Hepatocyte (in vitro differentiated cells): ENCODE results near the gene BRWD1. TPM values are rescaled to one million over a fixed set of nuclear protein-coding genes. Genes with fewer than 3 reads are reported as not detected.

Experiments used
- DNase-seq: peaks from one replicate; pipeline ENCODE4 v3.0.0-alpha.2; 2016; ENCODE audit warnings: low spot score
- H2AFZ ChIP-seq: fragments of 200-600 bp; sonication (generic); 2 replicates; pipeline ENCODE4 v1.6.0; 2016; ENCODE audit warnings: antibody characterized with exemption, mild to moderate bottlenecking
- H3K27ac ChIP-seq: fragments of 200-600 bp; sonication (generic); 2 replicates; pipeline ENCODE4 v1.5.1; 2016; ENCODE audit warnings: mild to moderate bottlenecking
- H3K27me3 ChIP-seq: fragments of 200-600 bp; sonication (generic); 2 replicates; pipeline ENCODE4 v1.6.1; 2016
- H3K36me3 ChIP-seq: fragments of 200-600 bp; sonication (generic); replicated peaks from 2 replicates; pipeline ENCODE4 v1.5.1; 2016; ENCODE audit warnings: low read depth; ENCODE audit not compliant: insufficient read depth
- H3K4me1 ChIP-seq: fragments of 200-600 bp; sonication (generic); 2 replicates; pipeline ENCODE4 v1.5.1; 2016; ENCODE audit warnings: mild to moderate bottlenecking, moderate library complexity; ENCODE audit not compliant: insufficient read depth
- H3K4me2 ChIP-seq: fragments of 200-600 bp; sonication (generic); 2 replicates; pipeline ENCODE4 v1.6.0; 2016
- H3K4me3 ChIP-seq: fragments of 200-600 bp; sonication (generic); 2 replicates; pipeline ENCODE4 v1.5.1; 2016; ENCODE audit warnings: mild to moderate bottlenecking
- H3K79me2 ChIP-seq: fragments of 200-600 bp; sonication (generic); 2 replicates; pipeline ENCODE4 v1.6.0; 2017; ENCODE audit warnings: mild to moderate bottlenecking
- H3K9me2 ChIP-seq: fragments of 200-600 bp; sonication (generic); replicated peaks from 2 replicates; pipeline ENCODE4 v1.6.0; 2017; ENCODE audit warnings: mild to moderate bottlenecking; ENCODE audit not compliant: insufficient read depth
- H3K9me3 ChIP-seq: fragments of 200-600 bp; sonication (generic); 2 replicates; pipeline ENCODE4 v1.5.1; 2016; ENCODE audit warnings: low read depth, mild to moderate bottlenecking
- H4K20me1 ChIP-seq: fragments of 200-600 bp; sonication (generic); 2 replicates; pipeline ENCODE4 v1.6.0; 2016; ENCODE audit warnings: mild to moderate bottlenecking; ENCODE audit not compliant: insufficient read depth, poor library complexity, severe bottlenecking
- CTCF ChIP-seq: fragments of 200-600 bp; sonication (generic); IDR thresholded peaks from 2 replicates; pipeline ENCODE4 v1.5.1; 2016; ENCODE audit warnings: antibody characterized with exemption, mild to moderate bottlenecking; ENCODE audit not compliant: poor library complexity
- EZH2 ChIP-seq: fragments of 200-600 bp; sonication (generic); IDR thresholded peaks from 2 replicates; pipeline ENCODE4 v1.6.1; 2016; ENCODE audit warnings: antibody characterized with exemption, mild to moderate bottlenecking, borderline replicate concordance
- EZH2phosphoT487 ChIP-seq: fragments of 200-600 bp; sonication (generic); IDR thresholded peaks from one replicate; pipeline ENCODE4 v1.6.1; 2018; ENCODE audit warnings: antibody characterized with exemption, mild to moderate bottlenecking, low read depth, moderate library complexity; ENCODE audit not compliant: unreplicated experiment, severe bottlenecking
- WGBS: methylation state at CpG from one replicate; pipeline ENCODE4 v1.1.6; 2016; ENCODE audit warnings: low lambda C conversion rate; ENCODE audit errors: missing lambda C conversion rate; 5-methylcytosine and 5-hydroxymethylcytosine counted together
- polyA plus RNA-seq: library from polyadenylated mRNA; unstranded; fragments of >200 nt; fragmentation: Nextera tagmentation; extraction: Ambion mirVana; gene quantifications from 2 replicates; pipeline ENCODE4 v1.2.1, GENCODE V29; 2016
- total RNA-seq: library from RNA; depleted of rRNA; stranded (reverse); fragments of >200 nt; gene quantifications from 2 replicates; pipeline ENCODE4 v1.2.3, GENCODE V29; 2014

Gene BRWD1
- total and polyA plus RNA-seq, 2 experiments from 2014 or later = 17.4 to 48.3 TPM

- Histone ChIP-seq H3K9me3 (no peaks in the 10 kb centered on the region), H3K79me2 (peaks cover 2% of the 10 kb centered on the region), H3K4me3 (no peak overlapping the region), H3K27ac (no peak overlapping the region), H3K4me2 (no peak overlapping the region), H3K36me3 (no peaks in the 10 kb centered on the region), H3K4me1 (no peaks in the 10 kb centered on the region), H2AFZ (no peak overlapping the region), H3K9me2 (no peaks in the 10 kb centered on the region), H3K27me3 (no peaks in the 10 kb centered on the region), H4K20me1 (no peaks in the 10 kb centered on the region)
- no peak for DNase-seq
- TF ChIP-seq CTCF = no peak
- TF ChIP-seq EZH2phosphoT487 = no peak
- no peak for TF ChIP-seq EZH2
- 90% methylated on average over 3 of the region's 3 CpGs for WGBS
Measured at GRCh38 chr21:39173716-39174680, 139.4 kb downstream of the BRWD1 start.

- no peak overlapping the region for H3K27ac ChIP-seq
- WGBS = 97% methylated on average over 5 of the region's 5 CpGs
- peaks cover 3% of the 10 kb centered on the region for H3K36me3 ChIP-seq
- H3K9me3 ChIP-seq = peaks cover 6% of the 10 kb centered on the region
- no peak for DNase-seq
- H3K9me2 ChIP-seq = no peaks in the 10 kb centered on the region
- H3K27me3 ChIP-seq = no peaks in the 10 kb centered on the region
- no peak overlapping the region for H3K4me3 ChIP-seq
- no peaks in the 10 kb centered on the region for H3K4me1 ChIP-seq
- H2AFZ ChIP-seq = no peak overlapping the region
- TF ChIP-seq EZH2phosphoT487 (no peak), CTCF (no peak), EZH2 (no peak)
- no peaks in the 10 kb centered on the region for H4K20me1 ChIP-seq
- H3K79me2 ChIP-seq = no peaks in the 10 kb centered on the region
- H3K4me2 ChIP-seq = no peak overlapping the region
Measured at GRCh38 chr21:39169906-39170305, 143.5 kb downstream of the BRWD1 start.

GRCh38 chr21:39168800-39169199, 144.6 kb downstream of the BRWD1 start:
- Histone ChIP-seq H4K20me1 (no peaks in the 10 kb centered on the region), H3K27me3 (no peaks in the 10 kb centered on the region), H3K9me2 (no peaks in the 10 kb centered on the region), H3K4me2 (no peak overlapping the region), H3K27ac (no peak overlapping the region), H3K4me3 (no peak overlapping the region), H2AFZ (no peak overlapping the region), H3K36me3 (peaks cover 3% of the 10 kb centered on the region), H3K9me3 (peaks cover 6% of the 10 kb centered on the region), H3K4me1 (no peaks in the 10 kb centered on the region), H3K79me2 (no peaks in the 10 kb centered on the region)
- TF ChIP-seq CTCF (no peak), EZH2phosphoT487 (no peak), EZH2 (no peak)
- no peak for DNase-seq
- 91% methylated on average over 2 of the region's 2 CpGs for WGBS
